NT2/D1 (cell line): Measurements from ENCODE around the gene WDR45B.

Experiments
- SUZ12 ChIP-seq: IDR thresholded peaks from 2 replicates; pipeline ENCODE4 v1.6.1; 2011; ENCODE audit not compliant: insufficient read length, insufficient read depth; ENCODE audit errors: extremely low read depth
- YY1 ChIP-seq: IDR thresholded peaks from 2 replicates; pipeline ENCODE4 v1.6.1; 2011; ENCODE audit not compliant: insufficient read length, insufficient read depth

DNA sequence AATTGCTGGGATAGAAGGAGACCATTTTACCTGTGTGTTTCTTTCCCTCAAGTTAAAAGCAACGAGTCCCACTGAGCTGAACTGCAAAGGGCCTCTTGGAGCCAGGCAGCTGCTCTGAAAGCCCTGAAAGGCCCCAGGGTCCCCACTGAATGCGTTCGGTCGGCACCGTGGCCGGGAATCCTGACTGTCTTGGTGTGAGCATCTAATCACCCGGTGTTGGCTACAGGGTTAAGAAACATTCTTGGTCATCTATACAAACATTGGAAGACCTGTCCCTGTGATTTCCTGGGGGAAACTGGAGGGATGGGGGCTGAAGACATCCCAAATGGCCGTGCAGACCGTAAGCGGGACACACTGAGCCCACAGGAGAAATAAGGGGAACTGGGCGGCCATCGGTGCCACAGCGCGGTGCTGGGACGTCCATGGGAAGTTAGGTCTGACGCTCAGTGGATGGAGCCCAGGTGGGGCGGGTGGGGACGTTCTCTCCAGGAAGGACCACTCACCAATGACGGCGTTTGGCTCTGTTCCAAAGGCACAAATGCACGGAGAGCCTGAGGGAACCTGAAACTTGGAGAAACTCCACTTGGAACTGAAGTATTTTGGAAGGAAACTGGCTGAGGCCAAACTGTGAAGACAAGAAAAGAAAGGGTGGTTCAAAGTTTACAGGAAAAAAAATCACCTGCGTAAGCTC, 32.1 kb downstream of the WDR45B start:
- TF ChIP-seq YY1 (no peak), SUZ12 (no peak)
